ENCODE data around the gene RNF223.

- no peak for TF ChIP-seq CTCF (IDR thresholded peaks at IDR 0.05)
- no peak for TF ChIP-seq POLR2A (IDR thresholded peaks at IDR 0.05)
Observed at GRCh38 chr1:1039145-1039910, 34.8 kb downstream of the RNF223 start.
